HepG2 (cell line): Measurements from ENCODE around the gene TMEM120A. TPM values are rescaled to one million over a fixed set of nuclear protein-coding genes. Genes with fewer than 3 reads are reported as not detected.

Experiments
- ATAC-seq: fragments of 200-7000 bp; cut with Tn5 transposase; 3 replicates; pipeline ENCODE4 v1.9.1; 2020; ENCODE audit warnings: mild to moderate bottlenecking, moderate library complexity
- BruUV-seq: library from RNA; stranded (reverse); fragments of 400-500 nt; replicated peaks from 2 replicates; lab custom pipeline; 2021; lab: Mats Ljungman, UMichigan
- CTCF ChIA-PET: fragments of 300-600 bp; formaldehyde crosslinking; extraction: SDS; loops from one replicate; lab custom pipeline; 2021; ENCODE audit warnings: low total read pairs, inconsistent platforms, low intra/inter-chr PET ratio; lab: Yijun Ruan, JAX
- POLR2A ChIA-PET: fragments of 350-600 bp; sonication (Branson Sonifier 250); formaldehyde crosslinking; loops from one replicate; lab custom pipeline; 2020; ENCODE audit warnings: antibody characterized with exemption, inconsistent platforms; lab: Yijun Ruan, JAX
- DNase-seq: peaks from one replicate; pipeline ENCODE4 v3.0.0-alpha.2; 2015; ENCODE audit warnings: low spot score
- FAIRE-seq: peaks from 3 replicates; lab custom pipeline; 2011; peaks lifted over from hg19 to GRCh38; lab: Jason Lieb, UNC
- H2AFZ ChIP-seq: one replicate; pipeline ENCODE4 v1.6.1; 2011; ENCODE audit warnings: low read length, inconsistent platforms
- H3K27ac ChIP-seq: fragments of 300-600 bp; 3 replicates; pipeline ENCODE4 v1.8.0; 2011; ENCODE audit warnings: mixed run types, mild to moderate bottlenecking, mixed read lengths, low read length, inconsistent platforms; ENCODE audit not compliant: insufficient read depth; ENCODE audit errors: extremely low read length
- H3K27me3 ChIP-seq, 2 experiments: fragments of 200-600 bp in 1 of 2; 2 replicates in 1 of 2; 3 replicates in 1 of 2; pipeline versions ENCODE4 v1.6.0 to v1.8.0; 2011; ENCODE audit warnings: low read length in 2 of 2, mild to moderate bottlenecking in 2 of 2, moderate library complexity in 2 of 2, inconsistent platforms in 1 of 2; ENCODE audit not compliant: insufficient read depth in 2 of 2, control insufficient read depth in 1 of 2
- H3K36me3 ChIP-seq, 2 experiments: fragments of 200-600 bp in 1 of 2; replicated peaks in 1 of 2; 2 replicates in 1 of 2; 3 replicates in 1 of 2; pipeline versions ENCODE4 v1.5.1 to v1.8.0; 2011; ENCODE audit warnings: low read length in 2 of 2, inconsistent platforms in 1 of 2; ENCODE audit not compliant: insufficient read depth in 2 of 2, control insufficient read depth in 1 of 2
- H3K4me1 ChIP-seq: 2 replicates; pipeline ENCODE4 v1.5.1; 2012; ENCODE audit warnings: low read length, inconsistent platforms; ENCODE audit not compliant: insufficient read depth
- H3K4me2 ChIP-seq: 2 replicates; pipeline ENCODE4 v1.6.0; 2011; ENCODE audit warnings: low read depth, low read length, inconsistent platforms
- H3K4me3 ChIP-seq, 3 experiments: fragments of 200-600 bp in 1 of 3; sonication (generic), shearing (Covaris generic) in 1 of 3; replicated peaks in 1 of 3; 2 replicates each; pipeline ENCODE4 v1.5.1; 2011 to 2016; ENCODE audit warnings: low read length in 3 of 3, inconsistent platforms in 2 of 3, low read depth in 2 of 3, mild to moderate bottlenecking in 2 of 3, control low read depth in 1 of 3, mixed read lengths in 1 of 3; ENCODE audit not compliant: insufficient read depth in 1 of 3
- H3K79me2 ChIP-seq: one replicate; pipeline ENCODE4 v1.6.1; 2011; ENCODE audit warnings: low read length, inconsistent platforms; ENCODE audit not compliant: insufficient read depth
- H3K9ac ChIP-seq: 2 replicates; pipeline ENCODE4 v1.6.0; 2011; ENCODE audit warnings: mild to moderate bottlenecking, low read depth, low read length, inconsistent platforms; ENCODE audit not compliant: insufficient read depth
- H3K9me3 ChIP-seq: 2 replicates; pipeline ENCODE4 v1.5.1; 2012; ENCODE audit warnings: mild to moderate bottlenecking, low read length
- H4K20me1 ChIP-seq: 2 replicates; pipeline ENCODE4 v1.6.0; 2011; ENCODE audit warnings: inconsistent platforms, mild to moderate bottlenecking, low read length, moderate library complexity; ENCODE audit not compliant: insufficient read depth
- BHLHE40 ChIP-seq: IDR thresholded peaks from 2 replicates; pipeline ENCODE4 v1.6.1; 2011; ENCODE audit warnings: low read length, improper control_type of control experiment
- FIP1L1 ChIP-seq: fragments of 200-400 bp; formaldehyde crosslinking; IDR thresholded peaks from 2 replicates; pipeline ENCODE4 v1.6.1; 2018; ENCODE audit warnings: low read depth, mild to moderate bottlenecking, low read length, moderate library complexity, borderline replicate concordance; ENCODE audit not compliant: insufficient read depth
- KAT7 ChIP-seq: IDR thresholded peaks from 2 replicates; pipeline ENCODE4 v1.6.1; 2018; ENCODE audit warnings: borderline replicate concordance, missing compliant biosample characterization
- KDM5A ChIP-seq: fragments of 200-600 bp; sonication (generic); IDR thresholded peaks from 2 replicates; pipeline ENCODE4 v1.7.0; 2018; ENCODE audit warnings: antibody characterized with exemption, mild to moderate bottlenecking, low read length, borderline replicate concordance
- MLLT10 ChIP-seq: sonication (generic); formaldehyde crosslinking; IDR thresholded peaks from 2 replicates; pipeline ENCODE4 v1.4.0; 2020; ENCODE audit warnings: missing genetic modification reagents
- NFKBIZ ChIP-seq: IDR thresholded peaks from 2 replicates; pipeline ENCODE4 v1.6.1; 2018; ENCODE audit warnings: missing genetic modification reagents, missing compliant biosample characterization
- PHF8 ChIP-seq: sonication (generic); formaldehyde crosslinking; IDR thresholded peaks from 2 replicates; pipeline ENCODE4 v1.5.0; 2020; ENCODE audit warnings: missing genetic modification reagents
- PLRG1 ChIP-seq: fragments of 450-650 bp; conservative IDR thresholded peaks from 2 replicates; pipeline ENCODE4 v1.6.1; 2016
- PRDM4 ChIP-seq: sonication (generic); formaldehyde crosslinking; IDR thresholded peaks from 2 replicates; pipeline ENCODE4 v1.9.0; 2021; ENCODE audit warnings: missing genetic modification reagents, borderline replicate concordance
- SNAPC5 ChIP-seq: sonication (generic); formaldehyde crosslinking; IDR thresholded peaks from 2 replicates; pipeline ENCODE4 v1.8.1; 2023; ENCODE audit warnings: mild to moderate bottlenecking, missing genetic modification reagents, borderline replicate concordance
- TBX2 ChIP-seq: sonication (generic); formaldehyde crosslinking; IDR thresholded peaks from 2 replicates; pipeline ENCODE4 v1.5.0; 2020; ENCODE audit warnings: missing genetic modification reagents, mild to moderate bottlenecking, borderline replicate concordance
- XRCC5 ChIP-seq: fragments of 200-400 bp; formaldehyde crosslinking; optimal IDR thresholded peaks from 2 replicates; pipeline ENCODE3; 2017; ENCODE audit warnings: mild to moderate bottlenecking, low read length
- ZNF160 ChIP-seq: sonication (generic); formaldehyde crosslinking; IDR thresholded peaks from 2 replicates; pipeline ENCODE4 v1.8.0; 2022; ENCODE audit warnings: mild to moderate bottlenecking, inconsistent platforms, missing genetic modification reagents
- ZNF292 ChIP-seq: sonication (generic); formaldehyde crosslinking; IDR thresholded peaks from 2 replicates; pipeline ENCODE4 v1.8.1; 2022; ENCODE audit warnings: mild to moderate bottlenecking, low read depth, missing genetic modification reagents, borderline replicate concordance
- ZNF350 ChIP-seq: sonication (generic); formaldehyde crosslinking; IDR thresholded peaks from 2 replicates; pipeline ENCODE4 v1.4.0; 2020; ENCODE audit warnings: mild to moderate bottlenecking, low read depth, missing genetic modification reagents, borderline replicate concordance
- ZNF451 ChIP-seq: sonication (generic); formaldehyde crosslinking; IDR thresholded peaks from 2 replicates; pipeline ENCODE4 v1.5.0; 2020; ENCODE audit warnings: mild to moderate bottlenecking, missing genetic modification reagents
- ZNF709 ChIP-seq: sonication (generic); formaldehyde crosslinking; IDR thresholded peaks from 2 replicates; pipeline ENCODE4 v1.5.0; 2020; ENCODE audit warnings: mild to moderate bottlenecking, missing genetic modification reagents
- ZNF790 ChIP-seq: sonication (generic); formaldehyde crosslinking; IDR thresholded peaks from 2 replicates; pipeline ENCODE4 v1.8.0; 2022; ENCODE audit warnings: missing genetic modification reagents, mild to moderate bottlenecking, borderline replicate concordance
- ZNF800 ChIP-seq: sonication (generic); formaldehyde crosslinking; IDR thresholded peaks from 2 replicates; pipeline ENCODE4 v1.4.0; 2020; ENCODE audit warnings: missing genetic modification reagents
- WGBS: methylation state at CpG from one replicate; pipeline ENCODE4 v1.1.6; 2017; ENCODE audit warnings: low lambda C conversion rate; 5-methylcytosine and 5-hydroxymethylcytosine counted together
- in situ Hi-C: cut with HindIII; loops from 2 replicates; pipeline ENCODE4 v1.10.0; 2017; ENCODE audit warnings: low pct_unique_long_range_greater_than_20kb; ENCODE audit not compliant: extremely low pct_ligation_motif_present
- intact Hi-C: fragments of 100-400 bp; cut with micrococcal nuclease; formaldehyde crosslinking; loops from one replicate; pipeline ENCODE4 v1.10.0; 2022; ENCODE audit not compliant: unreplicated experiment
- polyA plus RNA-seq, 8 experiments: library from polyadenylated mRNA; depleted of rRNA in 3 of 8; stranded (reverse) in 7 of 8; unstranded in 1 of 8; fragments of >200 nt; fragmentation: Illumina TruSeq in 4 of 8; extraction: Trizol in 4 of 8; gene quantifications; 2 replicates each; pipeline versions ENCODE4 v1.2.1 to v1.2.3, GENCODE V29; 2011 to 2016; ENCODE audit warnings: low read depth in 4 of 8, missing spikeins in 1 of 8, mixed read lengths in 1 of 8; ENCODE audit not compliant: insufficient read depth in 1 of 8
- total RNA-seq, 5 experiments: library from RNA; depleted of rRNA; stranded (reverse); fragments of >200 nt; fragmentation: Illumina TruSeq; extraction: Trizol; gene quantifications; 2 replicates each; pipeline ENCODE4 v1.2.3, GENCODE V29; 2016; ENCODE audit warnings: low read depth in 1 of 5
- TF ChIP-seq, protein P1 (sequence below): sonication (generic); formaldehyde crosslinking; IDR thresholded peaks from 2 replicates; pipeline ENCODE4 v1.8.0; 2023; ENCODE audit warnings: mild to moderate bottlenecking, missing genetic modification reagents

TMEM120A gene
- total and polyA plus RNA-seq, 2 of the 13 experiments (the other 11 are each of a cell fraction or from before 2014, with no cell fraction given): 40.3 to 102 TPM

- in situ Hi-C loops: no loop called here
- Histone ChIP-seq H4K20me1 (no peaks in the 10 kb centered on the region), H3K9me3 (no peaks in the 10 kb centered on the region), H3K79me2 (no peaks in the 10 kb centered on the region), H3K27me3 (no peaks in the 10 kb centered on the region), H3K4me2 (no peak overlapping the region), H2AFZ (no peak overlapping the region), H3K36me3 (peaks cover 4 to 32% of the 10 kb centered on the region in 2 experiments; a peak in 4 of 5 replicates), H3K9ac (no peak overlapping the region), H3K4me1 (no peaks in the 10 kb centered on the region), H3K4me3 (no peak overlapping the region), H3K27ac (no peak overlapping the region)
- CTCF ChIA-PET: no interaction called here
- POLR2A ChIA-PET: no interaction called here
- intact Hi-C loops: no loop called here
- DNase-seq (no peak), FAIRE-seq (no peak), ATAC-seq (no peak)
- BruUV-seq: no TSS peak
- WGBS: 98% methylated on average over 9 of the region's 10 CpGs
- TF ChIP-seq ZNF350 (CRISPR knock-in tag): no peak
- TF ChIP-seq FIP1L1: no peak
- TF ChIP-seq PLRG1: no peak
- TF ChIP-seq TBX2 (CRISPR knock-in tag): no peak
- TF ChIP-seq PHF8: no peak
- TF ChIP-seq KAT7 (CRISPR knock-in tag): no peak
- TF ChIP-seq PRDM4 (CRISPR knock-in tag): no peak
- no peak for TF ChIP-seq KDM5A
- TF ChIP-seq ZNF292 (CRISPR knock-in tag): no peak
- no peak for TF ChIP-seq NFKBIZ (CRISPR knock-in tag)
- no peak for TF ChIP-seq ZNF800
- no peak for TF ChIP-seq SNAPC5
- TF ChIP-seq ZNF160: no peak
- TF ChIP-seq MLLT10 (CRISPR knock-in tag): no peak
- TF ChIP-seq BHLHE40: no peak
- TF ChIP-seq, protein P1, sequence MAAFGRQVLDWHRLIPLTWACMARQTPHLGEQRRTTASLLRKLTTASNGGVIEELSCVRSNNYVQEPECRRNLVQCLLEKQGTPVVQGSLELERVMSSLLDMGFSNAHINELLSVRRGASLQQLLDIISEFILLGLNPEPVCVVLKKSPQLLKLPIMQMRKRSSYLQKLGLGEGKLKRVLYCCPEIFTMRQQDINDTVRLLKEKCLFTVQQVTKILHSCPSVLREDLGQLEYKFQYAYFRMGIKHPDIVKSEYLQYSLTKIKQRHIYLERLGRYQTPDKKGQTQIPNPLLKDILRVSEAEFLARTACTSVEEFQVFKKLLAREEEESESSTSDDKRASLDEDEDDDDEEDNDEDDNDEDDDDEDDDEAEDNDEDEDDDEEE (CRISPR knock-in tag): no peak
- TF ChIP-seq ZNF709 (CRISPR knock-in tag): no peak
- no peak for TF ChIP-seq ZNF790 (CRISPR knock-in tag)
- no peak for TF ChIP-seq ZNF451 (CRISPR knock-in tag)
- no peak for TF ChIP-seq XRCC5
Measured at GRCh38 chr7:76003351-76003750, 9.0 kb upstream of the TMEM120A start.
